Neural cell (in vitro differentiated cells): ENCODE data around the gene ZNF615. TPM values are rescaled to one million over a fixed set of nuclear protein-coding genes. Genes with fewer than 3 reads are reported as not detected.
"Not testable (repeated sequence)": the region's sequence is repeated elsewhere in the genome, so short reads cannot be mapped to it uniquely, and the experiment has no call there.

Experiments
- H2AFZ ChIP-seq: fragments of 200-600, 300-800 bp; sonication (generic), shearing (Covaris generic); 2 replicates; pipeline ENCODE4 v1.6.0; 2014; ENCODE audit warnings: low read depth, mild to moderate bottlenecking, antibody characterized with exemption, low read length, moderate library complexity
- H3F3A ChIP-seq: fragments of 200-600 bp; shearing (Covaris generic); 2 replicates; pipeline ENCODE4 v1.6.1; 2016; ENCODE audit warnings: mild to moderate bottlenecking, moderate library complexity, mixed read lengths, antibody characterized with exemption, low read length; ENCODE audit not compliant: insufficient read depth, poor library complexity, severe bottlenecking
- H3K27ac ChIP-seq: fragments of 200-600, 300-800 bp; sonication (generic), shearing (Covaris generic); 2 replicates; pipeline ENCODE4 v1.5.1; 2014; ENCODE audit warnings: mild to moderate bottlenecking, low read length, moderate library complexity
- H3K27me3 ChIP-seq: fragments of 300-800, 200-600 bp; sonication (generic), shearing (Covaris generic); 2 replicates; pipeline ENCODE4 v1.6.0; 2014; ENCODE audit warnings: mild to moderate bottlenecking, low read depth, low read length, moderate library complexity; ENCODE audit not compliant: insufficient read depth
- H3K36me3 ChIP-seq: fragments of 300-800, 200-600 bp; sonication (generic), shearing (Covaris generic); 2 replicates; pipeline ENCODE4 v1.5.1; 2014; ENCODE audit warnings: mild to moderate bottlenecking, antibody characterized with exemption, low read length, moderate library complexity; ENCODE audit not compliant: insufficient read depth
- H3K4me2 ChIP-seq: fragments of 300-800, 200-600 bp; sonication (generic), shearing (Covaris generic); 2 replicates; pipeline ENCODE4 v1.6.0; 2014; ENCODE audit warnings: mild to moderate bottlenecking, low read length
- H3K4me3 ChIP-seq: fragments of 300-800, 200-600 bp; sonication (generic), shearing (Covaris generic); 2 replicates; pipeline ENCODE4 v1.5.1; 2014; ENCODE audit warnings: mild to moderate bottlenecking, low read length, moderate library complexity
- H3K79me2 ChIP-seq: fragments of 200-600 bp; shearing (Covaris generic); replicated peaks from 2 replicates; pipeline ENCODE4 v1.6.0; 2014; ENCODE audit warnings: mild to moderate bottlenecking, low read length, moderate library complexity; ENCODE audit not compliant: insufficient read depth
- H3K9ac ChIP-seq: fragments of 300-800, 200-600 bp; sonication (generic), shearing (Covaris generic); 2 replicates; pipeline ENCODE4 v1.6.1; 2016; ENCODE audit warnings: mild to moderate bottlenecking, low read length, mixed read lengths
- H3K9me2 ChIP-seq: fragments of 200-600 bp; shearing (Covaris generic); 2 replicates; pipeline ENCODE4 v1.6.1; 2016; ENCODE audit warnings: mild to moderate bottlenecking, low read length, mixed read lengths; ENCODE audit not compliant: insufficient read depth
- H3K9me3 ChIP-seq: fragments of 200-600, 300-800 bp; sonication (generic), shearing (Covaris generic); 2 replicates; pipeline ENCODE4 v1.6.1; 2016; ENCODE audit warnings: mild to moderate bottlenecking, mixed run types, low read length, moderate library complexity, mixed read lengths
- H4K20me1 ChIP-seq: fragments of 200-600 bp; shearing (Covaris generic); 2 replicates; pipeline ENCODE4 v1.6.1; 2016; ENCODE audit warnings: mild to moderate bottlenecking, mixed run types; ENCODE audit not compliant: insufficient read depth
- EP300 ChIP-seq: fragments of 450-650 bp; conservative IDR thresholded peaks from 2 replicates; pipeline ENCODE4 v1.6.1; 2014; ENCODE audit warnings: antibody characterized with exemption, mild to moderate bottlenecking, moderate library complexity; ENCODE audit not compliant: poor library complexity, severe bottlenecking
- EZH2 ChIP-seq: fragments of 200-600, 300-800 bp; shearing (Covaris generic), sonication (generic); IDR thresholded peaks from 2 replicates; pipeline ENCODE4 v1.6.1; 2014; ENCODE audit warnings: antibody characterized with exemption, low read length, borderline replicate concordance, mild to moderate bottlenecking; ENCODE audit not compliant: insufficient read depth, poor library complexity, severe bottlenecking
- MXI1 ChIP-seq: fragments of 450-650 bp; conservative IDR thresholded peaks from 2 replicates; pipeline ENCODE4 v1.6.1; 2014; ENCODE audit warnings: antibody characterized with exemption, mild to moderate bottlenecking; ENCODE audit not compliant: poor library complexity, severe bottlenecking
- POLR2AphosphoS5 ChIP-seq: IDR thresholded peaks from 2 replicates; pipeline ENCODE4 v1.6.1; 2012
- RAD21 ChIP-seq: fragments of 450-650 bp; conservative IDR thresholded peaks from 2 replicates; pipeline ENCODE4 v1.6.1; 2014; ENCODE audit warnings: antibody characterized with exemption, mild to moderate bottlenecking, moderate library complexity
- SMC3 ChIP-seq: fragments of 450-650 bp; conservative IDR thresholded peaks from 2 replicates; pipeline ENCODE4 v1.6.1; 2014; ENCODE audit warnings: antibody characterized with exemption, mild to moderate bottlenecking, moderate library complexity; ENCODE audit not compliant: poor library complexity
- TAF1 ChIP-seq: IDR thresholded peaks from 2 replicates; pipeline ENCODE4 v1.6.1; 2012; ENCODE audit warnings: low read depth
- polyA plus RNA-seq: library from polyadenylated mRNA; depleted of rRNA; stranded (reverse); fragments of >200 nt; gene quantifications from 2 replicates; pipeline ENCODE4 v1.2.3, GENCODE V29; 2014
- TF ChIP-seq, protein P1 (sequence below): fragments of 450-650 bp; IDR thresholded peaks from 2 replicates; pipeline ENCODE4 v1.5.1; 2014; ENCODE audit warnings: antibody characterized with exemption, mild to moderate bottlenecking, moderate library complexity; ENCODE audit not compliant: poor library complexity, severe bottlenecking
- TF ChIP-seq, protein P2 (sequence below): IDR thresholded peaks from 2 replicates; pipeline ENCODE4 v1.6.1; 2012; ENCODE audit warnings: borderline replicate concordance

ZNF615 gene
- polyA plus RNA-seq, 1 donor from 2014 or later, result 16.3 TPM

DNA sequence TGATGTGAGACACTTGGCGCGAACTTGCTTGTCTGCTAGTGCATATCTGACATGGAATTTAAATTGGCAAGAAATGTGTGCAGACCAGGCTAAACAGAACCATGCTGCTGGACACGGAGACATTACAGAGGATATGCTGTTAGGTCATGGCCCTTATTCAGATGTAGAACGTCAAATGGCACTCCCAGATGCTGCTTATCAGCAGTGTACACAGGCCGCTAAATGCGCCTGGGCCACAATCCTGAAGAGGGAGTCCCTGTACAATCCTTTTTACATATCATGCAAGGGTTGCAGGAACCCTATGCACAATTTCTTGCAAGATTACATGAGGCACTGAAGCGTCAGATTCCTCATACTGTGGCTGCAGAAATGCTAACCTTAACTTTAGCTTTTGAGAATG is 30.7 kb downstream of the ZNF615 start:
- peaks cover 24% of the 10 kb centered on the region for H3K9me3 ChIP-seq
- H2AFZ ChIP-seq, result no peak overlapping the region
- H3K36me3 ChIP-seq, result peaks cover 13% of the 10 kb centered on the region
- H3K4me2 ChIP-seq, result no peak overlapping the region
- H3K79me2 ChIP-seq, result peaks cover 12% of the 10 kb centered on the region
- no peaks in the 10 kb centered on the region for H4K20me1 ChIP-seq
- no peaks in the 10 kb centered on the region for H3K27me3 ChIP-seq
- no peaks in the 10 kb centered on the region for H3F3A ChIP-seq
- H3K9me2 ChIP-seq, result no peaks in the 10 kb centered on the region
- H3K27ac ChIP-seq, result no peak overlapping the region
- no peak overlapping the region for H3K9ac ChIP-seq
- no peak overlapping the region for H3K4me3 ChIP-seq
- TF ChIP-seq EP300 (no peak), EZH2 (no peak), MXI1 (no peak), RAD21 (no peak), SMC3 (no peak), TAF1 (no peak), POLR2AphosphoS5 (no peak)
- TF ChIP-seq, protein P1, sequence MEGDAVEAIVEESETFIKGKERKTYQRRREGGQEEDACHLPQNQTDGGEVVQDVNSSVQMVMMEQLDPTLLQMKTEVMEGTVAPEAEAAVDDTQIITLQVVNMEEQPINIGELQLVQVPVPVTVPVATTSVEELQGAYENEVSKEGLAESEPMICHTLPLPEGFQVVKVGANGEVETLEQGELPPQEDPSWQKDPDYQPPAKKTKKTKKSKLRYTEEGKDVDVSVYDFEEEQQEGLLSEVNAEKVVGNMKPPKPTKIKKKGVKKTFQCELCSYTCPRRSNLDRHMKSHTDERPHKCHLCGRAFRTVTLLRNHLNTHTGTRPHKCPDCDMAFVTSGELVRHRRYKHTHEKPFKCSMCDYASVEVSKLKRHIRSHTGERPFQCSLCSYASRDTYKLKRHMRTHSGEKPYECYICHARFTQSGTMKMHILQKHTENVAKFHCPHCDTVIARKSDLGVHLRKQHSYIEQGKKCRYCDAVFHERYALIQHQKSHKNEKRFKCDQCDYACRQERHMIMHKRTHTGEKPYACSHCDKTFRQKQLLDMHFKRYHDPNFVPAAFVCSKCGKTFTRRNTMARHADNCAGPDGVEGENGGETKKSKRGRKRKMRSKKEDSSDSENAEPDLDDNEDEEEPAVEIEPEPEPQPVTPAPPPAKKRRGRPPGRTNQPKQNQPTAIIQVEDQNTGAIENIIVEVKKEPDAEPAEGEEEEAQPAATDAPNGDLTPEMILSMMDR, result no peak
- TF ChIP-seq, protein P2, sequence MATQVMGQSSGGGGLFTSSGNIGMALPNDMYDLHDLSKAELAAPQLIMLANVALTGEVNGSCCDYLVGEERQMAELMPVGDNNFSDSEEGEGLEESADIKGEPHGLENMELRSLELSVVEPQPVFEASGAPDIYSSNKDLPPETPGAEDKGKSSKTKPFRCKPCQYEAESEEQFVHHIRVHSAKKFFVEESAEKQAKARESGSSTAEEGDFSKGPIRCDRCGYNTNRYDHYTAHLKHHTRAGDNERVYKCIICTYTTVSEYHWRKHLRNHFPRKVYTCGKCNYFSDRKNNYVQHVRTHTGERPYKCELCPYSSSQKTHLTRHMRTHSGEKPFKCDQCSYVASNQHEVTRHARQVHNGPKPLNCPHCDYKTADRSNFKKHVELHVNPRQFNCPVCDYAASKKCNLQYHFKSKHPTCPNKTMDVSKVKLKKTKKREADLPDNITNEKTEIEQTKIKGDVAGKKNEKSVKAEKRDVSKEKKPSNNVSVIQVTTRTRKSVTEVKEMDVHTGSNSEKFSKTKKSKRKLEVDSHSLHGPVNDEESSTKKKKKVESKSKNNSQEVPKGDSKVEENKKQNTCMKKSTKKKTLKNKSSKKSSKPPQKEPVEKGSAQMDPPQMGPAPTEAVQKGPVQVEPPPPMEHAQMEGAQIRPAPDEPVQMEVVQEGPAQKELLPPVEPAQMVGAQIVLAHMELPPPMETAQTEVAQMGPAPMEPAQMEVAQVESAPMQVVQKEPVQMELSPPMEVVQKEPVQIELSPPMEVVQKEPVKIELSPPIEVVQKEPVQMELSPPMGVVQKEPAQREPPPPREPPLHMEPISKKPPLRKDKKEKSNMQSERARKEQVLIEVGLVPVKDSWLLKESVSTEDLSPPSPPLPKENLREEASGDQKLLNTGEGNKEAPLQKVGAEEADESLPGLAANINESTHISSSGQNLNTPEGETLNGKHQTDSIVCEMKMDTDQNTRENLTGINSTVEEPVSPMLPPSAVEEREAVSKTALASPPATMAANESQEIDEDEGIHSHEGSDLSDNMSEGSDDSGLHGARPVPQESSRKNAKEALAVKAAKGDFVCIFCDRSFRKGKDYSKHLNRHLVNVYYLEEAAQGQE, result no peak

DNA sequence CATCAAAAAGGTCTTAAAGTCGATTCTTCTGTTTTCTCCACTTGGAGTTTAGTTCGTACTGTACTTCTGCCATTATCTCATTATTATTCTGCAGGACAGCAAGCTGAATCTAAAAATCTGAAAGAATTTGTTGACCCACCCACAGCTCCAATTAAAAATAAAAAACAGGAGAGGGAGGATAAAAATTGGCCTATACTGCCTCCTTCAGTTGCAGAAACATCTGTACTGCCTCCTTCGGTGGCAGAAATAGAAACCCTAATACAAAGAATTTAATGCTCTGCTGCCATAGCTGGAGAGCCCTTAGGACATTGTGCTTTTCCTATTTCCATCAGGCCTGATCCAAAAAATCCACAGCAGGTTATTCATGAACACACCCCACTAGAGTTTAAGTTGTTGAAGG is 31.2 kb downstream of the ZNF615 start:
- H3K4me3 ChIP-seq, result no peak overlapping the region
- H3K9me2 ChIP-seq, result no peaks in the 10 kb centered on the region
- TF ChIP-seq EZH2, result no peak
- no peak for TF ChIP-seq RAD21
- no peak for TF ChIP-seq POLR2AphosphoS5
- TF ChIP-seq MXI1, result no peak
- TF ChIP-seq, protein P2, result no peak
- TF ChIP-seq, protein P1, result no peak
- no peak for TF ChIP-seq TAF1
- TF ChIP-seq EP300, result no peak
- TF ChIP-seq SMC3, result no peak
- peaks cover 24% of the 10 kb centered on the region for H3K9me3 ChIP-seq
- no peak overlapping the region for H3K4me2 ChIP-seq
- peaks cover 14% of the 10 kb centered on the region for H3K36me3 ChIP-seq
- no peaks in the 10 kb centered on the region for H3K27me3 ChIP-seq
- H3K79me2 ChIP-seq, result peaks cover 11% of the 10 kb centered on the region
- H2AFZ ChIP-seq, result no peak overlapping the region
- no peaks in the 10 kb centered on the region for H4K20me1 ChIP-seq
- H3K9ac ChIP-seq, result no peak overlapping the region
- no peak overlapping the region for H3K27ac ChIP-seq
- no peaks in the 10 kb centered on the region for H3F3A ChIP-seq

DNA sequence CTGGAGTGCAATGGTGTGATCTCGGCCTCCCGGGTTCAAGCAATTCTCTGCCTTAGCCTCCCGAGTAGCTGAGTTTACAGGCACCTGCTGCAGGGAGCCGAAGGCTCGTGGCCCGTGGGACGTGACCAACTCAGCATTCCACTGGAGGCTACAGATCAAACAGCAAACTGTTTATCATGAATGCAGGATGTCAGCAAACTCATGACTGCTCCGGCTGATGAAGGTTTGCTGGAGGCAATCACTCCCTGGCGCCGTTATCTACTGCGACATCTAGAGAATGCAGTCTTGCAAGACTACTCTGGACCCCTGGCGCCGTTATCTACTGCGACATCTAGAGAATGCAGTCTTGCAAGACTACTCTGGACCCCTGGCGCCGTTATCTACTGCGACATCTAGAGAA is 32.2 kb downstream of the ZNF615 start:
- H3K27me3 ChIP-seq, H2AFZ ChIP-seq, H4K20me1 ChIP-seq, H3K9me2 ChIP-seq, H3K4me3 ChIP-seq, H3K79me2 ChIP-seq, H3K9ac ChIP-seq, H3F3A ChIP-seq, H3K27ac ChIP-seq, H3K4me2 ChIP-seq: not testable (repeated sequence)
- H3K36me3 ChIP-seq, result peaks cover 25% of the 10 kb centered on the region
- H3K9me3 ChIP-seq, result peaks cover 34% of the 10 kb centered on the region
